SK-MEL-5 (cell line): ENCODE data around the gene IQCH. TPM values are rescaled to one million over a fixed set of nuclear protein-coding genes. Genes with fewer than 3 reads are reported as not detected.
"Not testable (repeated sequence)": the region's sequence is repeated elsewhere in the genome, so short reads cannot be mapped to it uniquely, and the experiment has no call there.

Source experiments
- DNase-seq: peaks from one replicate; pipeline ENCODE4 v3.0.0-alpha.2; 2016; ENCODE audit warnings: low read depth, low spot score
- in situ Hi-C: cut with HindIII; loops from 2 replicates; pipeline ENCODE4 v1.10.0; 2016; ENCODE audit warnings: low sequenced_read_pairs, high pct_unique_total_duplicates, low pct_unique_long_range_greater_than_20kb
- total RNA-seq: library from RNA; depleted of rRNA; stranded (reverse); fragments of >200 nt; shearing (Covaris generic); gene quantifications from 2 replicates; pipeline ENCODE4 v1.2.3, GENCODE V29; 2014

The IQCH gene
- total RNA-seq, 1 experiment from 2014 or later, result 4.6 TPM

DNA sequence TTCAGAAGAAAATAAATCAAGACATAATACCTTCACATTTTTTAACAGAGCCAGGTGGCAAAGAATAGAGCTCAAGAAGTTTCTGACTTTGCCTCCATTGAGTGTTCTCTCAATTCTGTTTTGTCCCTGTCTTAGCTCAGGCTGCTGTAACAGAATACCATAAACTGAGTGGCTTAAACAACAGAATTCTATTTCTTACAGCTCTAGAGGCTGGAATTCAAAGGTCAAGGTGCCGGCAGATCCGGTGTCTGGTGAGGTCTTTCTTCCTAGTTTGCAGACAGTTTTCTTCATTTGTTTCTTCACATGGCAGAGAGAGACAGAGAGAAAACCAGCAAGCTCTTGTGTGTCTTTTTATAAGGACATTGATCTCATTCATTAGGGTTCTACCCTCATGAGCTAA is 25.6 kb downstream of the IQCH start:
- no peak for DNase-seq
- in situ Hi-C loops, result no loop called here

DNA sequence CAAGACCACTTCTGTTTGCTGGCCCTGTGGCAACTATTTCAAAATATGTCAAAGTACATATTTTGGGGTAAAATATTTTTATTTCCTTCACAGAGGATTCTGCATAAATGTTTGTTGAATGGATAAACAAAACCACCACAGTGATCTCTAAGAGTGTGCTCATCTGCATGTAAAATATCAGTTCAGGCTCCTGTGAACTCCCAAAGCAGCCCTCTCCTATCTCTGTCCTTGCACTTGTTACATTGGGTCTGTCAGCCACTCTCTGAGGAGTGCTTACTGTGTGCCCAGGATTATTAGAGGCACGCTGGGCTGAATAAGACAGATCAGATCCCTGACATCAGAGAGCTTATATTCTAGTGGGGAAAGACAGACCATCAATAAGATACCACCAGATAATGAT is 27.1 kb downstream of the IQCH start:
- in situ Hi-C loops, result no loop called here
- DNase-seq, result no peak

DNA sequence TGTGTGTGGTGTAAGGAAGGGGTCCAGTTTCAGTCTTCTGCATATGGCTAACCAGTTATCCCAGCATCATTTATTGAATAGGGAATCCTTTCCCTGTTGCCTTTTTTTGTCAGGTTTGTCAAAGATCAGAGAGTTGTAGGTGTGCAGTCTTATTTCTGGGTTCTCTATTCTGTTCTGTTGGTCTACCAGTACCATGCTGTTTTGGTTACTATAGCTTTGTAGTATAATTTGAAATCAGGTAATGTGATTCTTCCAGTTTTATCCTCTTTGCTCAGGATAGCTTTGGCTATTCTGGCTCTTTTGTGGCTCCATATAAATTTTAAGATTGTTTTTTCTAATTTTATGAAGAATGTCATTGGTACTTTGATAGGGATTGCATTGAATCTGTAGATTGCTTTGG is 31.0 kb downstream of the IQCH start:
- in situ Hi-C loops, DNase-seq: not testable (repeated sequence)

DNA sequence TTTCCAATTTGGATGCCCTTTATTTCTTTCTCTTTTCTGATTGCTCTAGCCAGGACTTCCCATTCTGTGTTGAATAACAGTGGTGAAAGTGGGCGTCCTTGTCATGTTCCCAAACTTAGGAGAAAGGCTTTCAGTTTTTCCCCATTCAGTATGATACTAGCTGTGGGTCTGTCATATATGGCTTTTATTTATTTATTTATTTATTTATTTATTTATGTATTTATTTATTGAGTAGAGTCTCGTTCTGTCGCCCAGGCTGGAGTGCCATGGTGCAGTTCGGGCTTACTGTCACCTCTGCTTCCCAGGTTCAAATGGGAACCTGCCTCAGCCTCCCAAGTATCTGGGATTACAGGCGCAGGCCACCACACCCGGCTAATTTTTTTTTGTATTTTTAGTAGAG is 31.8 kb downstream of the IQCH start:
- DNase-seq, in situ Hi-C loops: not testable (repeated sequence)

DNA sequence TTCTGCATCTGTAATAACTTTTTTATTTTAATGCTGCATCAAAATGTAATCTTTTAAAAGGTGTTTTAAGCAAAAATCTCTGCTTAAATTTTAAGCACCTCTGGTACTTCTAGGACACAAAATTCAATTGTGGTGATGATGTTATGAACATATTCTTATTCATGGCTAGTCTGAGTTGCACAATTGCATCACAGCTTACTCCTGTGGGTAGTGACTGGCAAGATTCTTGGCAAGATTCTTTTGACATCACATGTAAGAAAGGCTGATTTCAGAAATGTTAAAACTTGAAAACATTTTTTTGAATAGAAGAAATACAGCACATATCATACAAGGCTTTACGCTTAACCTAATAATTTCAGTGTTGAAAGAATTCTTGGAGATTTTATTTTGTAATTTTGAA is 35.7 kb downstream of the IQCH start:
- in situ Hi-C loops, result no loop called here
- DNase-seq, result no peak

GRCh38 chr15:67296188-67296587 is 41.6 kb downstream of the IQCH start:
- no peak for DNase-seq
- in situ Hi-C loops, result no loop called here

DNA sequence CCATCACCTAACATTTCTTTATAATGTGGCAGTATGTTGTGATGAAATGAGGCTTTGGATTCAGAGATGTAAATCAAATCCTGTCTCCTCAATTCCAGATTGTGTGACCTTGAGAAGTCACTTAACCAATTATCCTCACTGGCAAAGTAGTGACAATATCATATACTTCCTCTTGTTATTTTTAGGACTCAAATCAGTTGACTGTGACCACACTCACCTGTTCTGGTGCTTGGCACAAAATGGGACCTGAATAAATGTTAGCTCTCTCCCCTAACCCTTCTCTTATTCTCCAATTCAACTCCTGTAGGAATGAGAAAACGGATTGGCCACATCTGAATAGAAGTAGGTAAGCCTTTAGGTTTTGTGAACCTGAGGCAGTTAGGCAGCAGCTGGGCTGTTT is 42.1 kb downstream of the IQCH start:
- DNase-seq, result no peak
- in situ Hi-C loops, result no loop called here

GRCh38 chr15:67300266-67301025 is 45.9 kb downstream of the IQCH start:
- no peak for DNase-seq
- in situ Hi-C loops, result no loop called here

DNA sequence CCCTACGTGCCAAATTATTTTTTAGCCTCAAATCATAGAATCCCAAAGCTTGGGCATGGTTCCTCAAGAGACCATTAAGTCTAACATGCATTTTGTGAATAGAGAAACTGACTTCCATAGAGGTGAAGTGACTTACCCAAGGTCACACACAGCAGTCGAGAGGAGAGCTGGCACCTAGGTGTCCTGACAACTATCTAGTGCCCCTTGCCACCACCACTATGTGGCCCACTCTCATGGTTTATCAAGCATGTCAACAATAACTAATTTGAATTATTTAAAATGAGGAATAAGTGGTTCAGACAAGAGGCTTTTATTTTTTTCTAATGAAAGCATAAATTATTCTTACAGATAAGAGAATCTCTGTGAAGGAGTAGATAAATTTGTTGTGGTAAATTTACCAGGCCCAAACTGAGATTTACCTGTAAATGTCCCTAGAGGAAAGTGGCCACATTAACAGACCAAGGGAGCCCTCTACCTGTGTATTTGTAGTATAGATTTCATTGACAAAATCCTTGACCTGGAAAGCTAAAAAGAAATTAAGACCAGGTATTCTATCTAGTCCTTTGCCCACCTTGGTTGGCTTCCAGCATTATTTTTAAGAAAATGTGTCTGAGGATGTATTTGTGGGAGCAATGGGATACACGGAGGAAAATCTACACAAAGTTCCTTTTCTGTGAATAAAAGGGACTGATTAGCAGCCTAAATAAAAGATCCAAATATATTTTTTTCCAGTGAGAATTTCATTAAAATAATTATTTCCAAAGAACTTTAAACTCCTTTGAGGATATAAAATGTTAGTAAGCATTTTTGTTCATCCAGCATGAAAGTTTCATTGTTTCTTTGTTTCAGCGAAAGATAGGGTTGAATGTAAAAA is 49.1 kb downstream of the IQCH start:
- DNase-seq, result peak; percentile 28
- in situ Hi-C loops, result no loop called here

GRCh38 chr15:67304778-67305177 is 50.2 kb downstream of the IQCH start:
- in situ Hi-C loops, result no loop called here

DNA sequence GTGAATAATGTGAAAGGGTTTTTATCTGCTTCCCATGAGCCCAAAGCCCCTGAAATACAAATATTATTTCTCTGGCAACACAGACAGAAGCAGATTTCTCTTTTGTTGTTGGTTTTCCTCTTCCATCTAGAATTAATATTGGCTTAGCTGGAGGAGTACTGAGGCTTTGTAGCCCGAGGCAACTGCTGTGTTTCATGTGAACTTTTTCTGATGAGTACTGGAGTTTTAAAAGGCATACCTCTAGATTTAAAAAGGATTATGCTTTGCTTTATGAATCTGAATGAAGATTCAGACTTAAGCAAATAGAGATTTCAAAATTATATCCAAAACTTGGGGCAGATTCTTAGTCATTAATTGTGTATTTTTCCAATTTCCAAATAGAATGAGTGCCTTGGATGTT is 50.9 kb downstream of the IQCH start:
- in situ Hi-C loops, result no loop called here
- DNase-seq, result no peak

More at GRCh38 chr15:67304778-67305177, 50.2 kb downstream of the IQCH start:
- no peak for DNase-seq

GRCh38 chr15:67307156-67307555 is 52.6 kb downstream of the IQCH start:
- in situ Hi-C loops, result no loop called here

DNA sequence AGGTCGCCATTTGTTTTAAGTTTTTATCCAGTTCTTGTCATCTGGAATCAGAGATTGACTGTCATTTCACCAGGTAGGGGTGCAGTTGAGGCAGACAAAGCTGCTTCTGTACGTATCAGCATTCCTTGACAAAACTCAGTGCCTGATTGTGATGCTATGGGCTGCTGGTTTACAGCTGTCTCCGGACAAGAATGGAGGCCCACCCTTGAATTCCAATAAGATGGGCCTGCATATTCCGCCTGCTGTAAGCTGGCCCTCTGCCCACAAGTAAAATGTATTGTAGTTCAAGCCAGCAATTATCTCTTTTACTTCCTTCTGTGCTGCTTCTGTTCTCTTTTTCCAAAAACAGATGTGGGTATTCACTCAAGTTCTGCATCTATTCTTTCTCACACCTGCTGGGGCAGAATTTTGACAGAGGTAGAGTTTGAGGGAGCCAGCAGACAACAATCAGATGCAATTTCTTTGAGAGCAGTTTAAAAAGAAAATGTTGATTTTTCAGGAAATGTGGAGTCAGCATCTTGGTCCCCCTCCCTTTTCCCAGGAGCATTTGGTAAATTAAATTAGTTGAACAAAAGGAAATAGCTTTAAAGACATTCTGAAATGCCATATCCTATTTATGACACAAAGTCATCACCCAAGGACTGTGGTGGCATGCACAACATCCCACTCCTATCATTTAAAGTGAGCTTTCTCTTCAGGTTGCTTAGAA is 53.5 kb downstream of the IQCH start:
- DNase-seq, result no peak
- in situ Hi-C loops, result no loop called here

More at GRCh38 chr15:67307156-67307555, 52.6 kb downstream of the IQCH start:
- no peak for DNase-seq

- DNase-seq, result no peak
- in situ Hi-C loops, result no loop called here
These were observed 57.1 kb downstream of the IQCH start for GRCh38 chr15:67311731-67312130.

DNA sequence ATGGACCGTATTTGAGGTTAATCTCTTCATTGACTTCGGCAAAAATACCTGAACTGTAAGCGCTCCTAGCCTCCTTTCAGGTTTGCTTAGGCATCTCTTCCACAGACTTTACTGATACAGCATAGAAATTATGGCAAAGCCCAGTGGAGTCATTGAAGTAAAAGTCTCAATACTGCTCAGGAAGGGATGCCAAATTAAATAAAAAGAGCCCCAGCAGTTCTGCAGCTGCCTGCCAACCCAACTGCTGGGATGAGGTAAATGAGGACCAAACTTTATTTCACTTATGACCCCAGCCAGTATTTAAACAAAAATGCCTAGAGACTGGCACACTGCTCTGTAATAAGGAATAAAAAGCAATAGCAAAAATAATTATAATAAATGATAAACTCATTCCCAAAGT is 65.4 kb downstream of the IQCH start:
- in situ Hi-C loops, result no loop called here
- no peak for DNase-seq

DNA sequence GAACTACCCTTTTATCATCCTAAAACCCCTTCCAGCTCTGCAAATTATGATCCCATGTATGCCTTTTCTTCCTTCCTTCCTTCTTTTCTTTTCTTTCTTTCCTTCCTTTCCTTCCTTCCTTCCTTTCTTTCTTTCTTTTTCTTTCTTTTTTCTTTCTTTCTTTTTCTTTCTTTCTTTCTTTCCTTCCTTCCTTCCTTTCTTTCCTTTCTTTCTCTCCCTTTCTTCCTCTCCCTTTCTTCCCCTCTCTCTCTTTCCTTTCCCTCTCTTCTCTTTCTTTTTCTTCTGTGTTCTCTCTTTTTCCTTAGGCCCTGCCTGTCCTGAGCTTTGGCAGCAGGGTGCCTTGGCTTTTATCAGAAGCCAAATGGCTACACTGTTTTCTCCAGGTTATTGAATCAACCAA is 66.8 kb downstream of the IQCH start:
- no peak for DNase-seq
- in situ Hi-C loops, result no loop called here

GRCh38 chr15:67322481-67322880 is 67.9 kb downstream of the IQCH start:
- in situ Hi-C loops, result no loop called here
- DNase-seq, result no peak

DNA sequence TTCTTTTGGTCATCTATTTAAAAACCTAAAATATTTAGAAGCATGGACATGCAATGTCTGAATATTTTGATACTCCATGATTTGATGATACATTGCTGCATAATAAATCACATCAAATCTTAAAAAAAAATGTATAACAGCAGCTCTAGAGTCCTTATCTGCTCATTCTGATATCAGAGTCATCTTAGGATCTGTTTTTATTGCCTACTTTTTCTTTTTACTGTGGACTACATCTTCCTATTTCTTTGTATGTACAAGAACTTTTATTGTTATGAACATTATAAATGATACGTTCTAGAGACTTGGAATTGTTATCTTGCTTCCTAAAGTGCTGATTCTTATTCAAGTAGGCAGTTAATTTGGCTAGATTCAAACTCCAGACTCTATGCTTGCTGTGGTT is 72.7 kb downstream of the IQCH start:
- in situ Hi-C loops, result no loop called here
- DNase-seq, result no peak
